BE2C (cell line): ENCODE measurements around the gene B4GALT2.

Experiments used
- DNase-seq: peaks from one replicate; pipeline ENCODE4 v3.0.0-alpha.2; 2020
- H3K27me3 ChIP-seq: fragments of 250-450 bp; sonication (Bioruptor Pico); 2 replicates; pipeline ENCODE4 v1.5.1; 2020; ENCODE audit warnings: mild to moderate bottlenecking
- H3K36me3 ChIP-seq: fragments of 250-450 bp; sonication (Bioruptor Pico); 2 replicates; pipeline ENCODE4 v1.5.1; 2020; ENCODE audit warnings: mild to moderate bottlenecking
- H3K4me1 ChIP-seq: fragments of 250-450 bp; sonication (Bioruptor Pico); 2 replicates; pipeline ENCODE4 v1.5.1; 2020
- H3K4me3 ChIP-seq: 2 replicates; pipeline ENCODE4 v1.5.1; 2011; ENCODE audit warnings: low read depth, low read length
- H3K9me3 ChIP-seq: fragments of 250-450 bp; sonication (Bioruptor Pico); 2 replicates; pipeline ENCODE4 v1.5.1; 2020
- TF ChIP-seq, protein P1 (sequence below): IDR thresholded peaks from 2 replicates; pipeline ENCODE4 v1.5.1; 2012; ENCODE audit warnings: mild to moderate bottlenecking, low read depth, low read length

B4GALT2 gene

GRCh38 chr1:43937179-43937865 is 41.7 kb upstream of the B4GALT2 start:
- Histone ChIP-seq H3K36me3 (no peaks in the 10 kb centered on the region), H3K4me3 (no peak overlapping the region), H3K9me3 (no peaks in the 10 kb centered on the region), H3K4me1 (no peaks in the 10 kb centered on the region), H3K27me3 (no peaks in the 10 kb centered on the region)
- DNase-seq = no peak
- TF ChIP-seq, protein P1, sequence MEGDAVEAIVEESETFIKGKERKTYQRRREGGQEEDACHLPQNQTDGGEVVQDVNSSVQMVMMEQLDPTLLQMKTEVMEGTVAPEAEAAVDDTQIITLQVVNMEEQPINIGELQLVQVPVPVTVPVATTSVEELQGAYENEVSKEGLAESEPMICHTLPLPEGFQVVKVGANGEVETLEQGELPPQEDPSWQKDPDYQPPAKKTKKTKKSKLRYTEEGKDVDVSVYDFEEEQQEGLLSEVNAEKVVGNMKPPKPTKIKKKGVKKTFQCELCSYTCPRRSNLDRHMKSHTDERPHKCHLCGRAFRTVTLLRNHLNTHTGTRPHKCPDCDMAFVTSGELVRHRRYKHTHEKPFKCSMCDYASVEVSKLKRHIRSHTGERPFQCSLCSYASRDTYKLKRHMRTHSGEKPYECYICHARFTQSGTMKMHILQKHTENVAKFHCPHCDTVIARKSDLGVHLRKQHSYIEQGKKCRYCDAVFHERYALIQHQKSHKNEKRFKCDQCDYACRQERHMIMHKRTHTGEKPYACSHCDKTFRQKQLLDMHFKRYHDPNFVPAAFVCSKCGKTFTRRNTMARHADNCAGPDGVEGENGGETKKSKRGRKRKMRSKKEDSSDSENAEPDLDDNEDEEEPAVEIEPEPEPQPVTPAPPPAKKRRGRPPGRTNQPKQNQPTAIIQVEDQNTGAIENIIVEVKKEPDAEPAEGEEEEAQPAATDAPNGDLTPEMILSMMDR = no peak

DNA sequence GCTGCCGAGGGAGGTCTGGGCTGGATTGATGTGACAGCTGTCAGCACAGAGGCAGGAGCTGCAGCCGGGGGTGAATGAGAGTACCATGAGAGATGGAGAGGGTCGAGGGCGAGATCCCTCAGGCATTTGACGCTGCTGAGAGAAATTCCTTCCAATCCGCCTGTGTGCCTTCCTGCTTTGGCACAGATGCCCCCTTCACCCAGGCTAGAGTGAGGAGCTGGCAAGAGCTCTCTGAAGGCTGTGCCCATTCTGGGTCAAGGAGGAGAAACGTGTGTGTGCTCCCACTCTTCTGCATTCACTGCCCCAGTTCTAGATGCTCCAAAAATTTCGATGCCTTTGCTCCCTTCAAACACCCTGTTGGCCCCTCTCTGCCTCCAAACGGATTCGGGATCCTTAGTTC is 40.6 kb upstream of the B4GALT2 start:
- Histone ChIP-seq H3K4me3 (no peak overlapping the region), H3K27me3 (no peaks in the 10 kb centered on the region), H3K4me1 (no peaks in the 10 kb centered on the region), H3K36me3 (no peaks in the 10 kb centered on the region), H3K9me3 (no peaks in the 10 kb centered on the region)
- TF ChIP-seq, protein P1 = no peak
- no peak for DNase-seq

- no peak for DNase-seq
- H3K9me3 ChIP-seq = no peaks in the 10 kb centered on the region
These were observed 40.0 kb upstream of the B4GALT2 start for GRCh38 chr1:43938892-43939587.

DNA sequence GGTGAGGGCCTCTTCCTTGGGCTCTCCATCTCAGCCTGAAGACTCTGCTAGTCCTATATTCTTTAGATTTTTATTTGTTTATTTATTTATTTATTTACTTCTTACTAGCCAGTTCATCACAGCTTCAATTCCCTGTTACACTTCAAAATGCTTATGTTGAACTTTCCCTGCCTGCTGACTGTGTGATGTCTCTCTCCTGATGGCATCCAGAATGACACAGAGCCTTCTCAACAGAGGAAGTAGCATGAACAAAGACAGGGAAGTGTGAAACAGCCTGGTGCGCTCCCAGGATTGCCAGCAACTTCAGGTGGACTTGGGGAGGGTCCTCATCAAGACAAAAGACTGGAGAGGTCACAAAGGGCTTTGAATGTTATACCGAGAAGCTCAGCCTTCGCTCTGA is 36.6 kb upstream of the B4GALT2 start:
- Histone ChIP-seq H3K27me3 (no peaks in the 10 kb centered on the region), H3K4me3 (no peak overlapping the region), H3K9me3 (no peaks in the 10 kb centered on the region), H3K4me1 (no peaks in the 10 kb centered on the region), H3K36me3 (no peaks in the 10 kb centered on the region)
- TF ChIP-seq, protein P1 = no peak
- no peak for DNase-seq

More at GRCh38 chr1:43938892-43939587, 40.0 kb upstream of the B4GALT2 start:
- Histone ChIP-seq H3K4me3 (no peak overlapping the region), H3K27me3 (no peaks in the 10 kb centered on the region), H3K36me3 (no peaks in the 10 kb centered on the region), H3K4me1 (no peaks in the 10 kb centered on the region)
- TF ChIP-seq, protein P1 = no peak

DNA sequence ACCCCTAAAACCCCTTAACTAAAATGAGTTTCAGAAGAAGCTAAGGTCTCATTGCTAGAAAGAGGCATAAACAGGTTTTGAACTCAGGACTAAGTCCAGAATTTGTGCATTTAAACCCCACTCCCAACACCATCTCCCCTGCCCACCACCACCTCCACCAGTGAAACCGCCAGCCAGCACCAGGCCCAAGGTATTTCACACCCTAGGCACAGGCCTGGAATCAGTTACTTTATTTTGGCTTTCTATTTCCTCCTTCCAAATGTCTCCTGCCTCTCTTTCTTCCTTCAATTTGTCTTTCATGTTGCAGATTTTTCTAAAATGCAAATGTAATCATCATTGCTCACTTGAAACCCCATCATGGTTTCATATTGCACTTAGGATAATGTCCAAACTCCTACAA is 34.1 kb upstream of the B4GALT2 start:
- H3K36me3 ChIP-seq = no peaks in the 10 kb centered on the region
- H3K9me3 ChIP-seq = no peaks in the 10 kb centered on the region
- no peak for DNase-seq
- no peaks in the 10 kb centered on the region for H3K27me3 ChIP-seq
- no peaks in the 10 kb centered on the region for H3K4me1 ChIP-seq
- TF ChIP-seq, protein P1 = no peak
- H3K4me3 ChIP-seq = no peak overlapping the region

DNA sequence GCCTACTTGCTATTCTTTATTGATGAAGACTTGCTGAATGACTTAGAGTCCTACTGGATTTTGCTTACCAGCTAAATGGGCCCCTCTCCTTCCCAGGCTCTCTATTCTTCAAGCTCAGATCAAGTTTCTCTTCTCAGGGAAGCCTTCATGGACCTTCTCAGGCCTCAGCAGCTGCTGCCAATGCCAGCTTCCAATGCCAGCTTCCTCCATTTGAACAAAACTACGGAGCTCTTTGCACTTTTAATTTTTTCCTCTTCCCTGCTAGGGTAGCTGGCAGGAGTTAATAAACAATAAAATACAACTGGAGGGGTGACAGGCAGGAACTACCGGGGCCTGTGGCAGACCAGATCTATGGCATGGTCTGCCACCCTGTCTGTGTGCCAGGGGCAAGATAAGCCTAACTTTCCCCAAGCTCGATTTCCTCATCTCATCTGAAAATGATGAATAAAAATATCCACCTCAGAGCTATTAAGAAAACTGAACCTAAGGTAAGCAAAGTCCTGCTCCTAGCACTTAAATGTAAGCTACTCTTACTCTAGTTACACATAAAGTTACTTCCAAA is 33.3 kb upstream of the B4GALT2 start:
- DNase-seq = no peak

More for the DNA sequence above, 33.3 kb upstream of the B4GALT2 start:
- Histone ChIP-seq H3K4me3 (peak overlapping the region; percentile 80), H3K27me3 (no peaks in the 10 kb centered on the region), H3K9me3 (no peaks in the 10 kb centered on the region), H3K4me1 (no peaks in the 10 kb centered on the region), H3K36me3 (no peaks in the 10 kb centered on the region; the same call in 1 of the 2 replicates)
- TF ChIP-seq, protein P1 = no peak
